Activated gamma-delta T cell treated with Interleukin-2 at 50 U/mL for 16 hours (primary cell): ENCODE data around the gene SLC26A9.

Experiments used
- DNase-seq: peaks from one replicate; pipeline ENCODE4 v3.0.0-alpha.2; 2020

SLC26A9 gene

DNA sequence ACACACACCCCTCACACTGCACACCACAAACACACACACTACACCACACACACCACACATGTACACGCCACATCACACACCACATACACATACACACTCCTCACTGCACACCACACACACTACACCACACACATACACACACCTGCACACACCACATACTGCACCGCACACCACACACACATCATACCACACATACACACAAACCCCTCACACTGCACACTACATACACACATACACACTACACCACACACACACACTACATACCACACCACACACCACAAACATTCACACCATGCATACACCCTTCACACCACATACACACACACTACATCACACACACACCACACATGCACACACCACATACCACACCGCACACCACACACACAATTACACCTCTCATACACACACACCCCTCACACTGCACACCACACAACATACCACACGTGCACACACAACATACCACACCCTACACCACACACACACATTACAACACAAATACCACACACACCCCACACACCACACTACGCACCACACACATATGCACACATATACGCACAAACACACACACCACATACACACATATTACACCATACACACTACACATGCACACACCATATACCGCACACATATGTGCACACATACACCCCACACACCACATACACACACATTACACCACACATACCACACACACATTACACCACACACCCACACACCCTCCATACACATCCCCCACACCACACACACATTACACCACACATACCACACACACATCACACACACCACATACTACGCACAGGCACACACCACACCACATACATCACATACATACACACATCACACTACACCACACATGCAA is 30.3 kb upstream of the SLC26A9 start:
- DNase-seq: no peak

DNA sequence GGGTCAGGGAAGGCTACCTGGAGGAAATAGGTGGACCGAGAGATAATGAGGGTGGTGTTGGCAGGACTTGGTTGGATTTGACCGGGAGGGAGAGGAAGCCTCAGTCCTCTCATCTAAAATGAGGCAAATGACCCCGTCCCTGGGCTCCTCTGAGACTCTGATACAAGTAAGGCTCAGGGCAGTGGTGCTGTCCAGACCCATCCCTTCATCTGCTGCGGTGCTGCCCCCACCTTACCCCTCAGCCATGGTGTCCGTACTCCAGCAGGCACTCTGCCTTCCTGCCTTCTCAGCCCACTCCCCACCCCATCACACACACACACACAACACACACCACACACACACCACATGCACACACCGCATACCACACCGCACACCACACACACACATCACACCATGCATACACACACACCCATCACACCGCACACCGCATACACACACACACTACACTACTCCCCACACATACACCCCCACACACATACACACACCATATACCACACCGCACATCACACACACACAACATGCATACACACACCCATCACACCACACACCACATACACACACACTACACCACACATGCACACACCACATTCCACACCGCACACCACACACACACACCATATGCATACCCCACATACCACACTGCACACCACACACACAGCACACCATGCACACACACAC is 29.4 kb upstream of the SLC26A9 start:
- no peak for DNase-seq

DNA sequence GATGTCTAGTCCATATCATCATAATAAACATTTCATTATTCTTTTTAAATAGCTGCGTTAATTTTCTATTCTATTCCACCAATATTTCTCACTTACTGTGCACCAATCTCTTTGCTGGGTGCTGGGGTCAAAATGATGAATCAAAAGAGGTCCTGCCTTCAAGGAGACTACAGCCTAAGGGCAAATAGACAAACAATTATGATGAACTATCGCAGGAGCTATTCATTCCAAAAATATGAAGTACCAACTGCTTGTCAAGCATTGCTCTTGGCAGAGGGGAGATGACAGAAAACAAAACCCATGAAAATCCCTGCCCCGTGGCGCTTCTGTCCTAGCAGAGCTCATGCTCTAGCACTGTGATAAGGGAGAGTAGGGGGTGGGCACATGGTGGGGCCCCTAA is 28.8 kb upstream of the SLC26A9 start:
- DNase-seq: no peak

DNA sequence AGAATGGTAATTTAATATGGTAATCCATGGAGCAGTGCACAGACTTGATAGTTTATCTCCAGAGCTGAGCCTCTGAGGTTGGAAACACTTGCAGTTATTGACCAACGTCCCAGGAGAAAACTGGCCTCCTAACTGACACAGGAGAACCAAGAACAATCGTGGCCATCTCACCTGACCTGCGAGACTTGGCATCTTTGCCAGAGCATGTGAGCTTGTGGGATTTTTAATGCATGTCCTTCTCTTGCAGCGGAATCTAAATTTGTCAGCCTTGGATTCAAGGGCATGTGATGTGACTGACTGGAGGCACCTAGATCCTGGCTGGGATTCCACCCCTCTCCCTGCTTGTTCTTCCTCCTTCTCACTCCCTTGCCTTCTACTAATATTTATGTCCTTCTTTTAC is 27.8 kb upstream of the SLC26A9 start:
- no peak for DNase-seq

DNA sequence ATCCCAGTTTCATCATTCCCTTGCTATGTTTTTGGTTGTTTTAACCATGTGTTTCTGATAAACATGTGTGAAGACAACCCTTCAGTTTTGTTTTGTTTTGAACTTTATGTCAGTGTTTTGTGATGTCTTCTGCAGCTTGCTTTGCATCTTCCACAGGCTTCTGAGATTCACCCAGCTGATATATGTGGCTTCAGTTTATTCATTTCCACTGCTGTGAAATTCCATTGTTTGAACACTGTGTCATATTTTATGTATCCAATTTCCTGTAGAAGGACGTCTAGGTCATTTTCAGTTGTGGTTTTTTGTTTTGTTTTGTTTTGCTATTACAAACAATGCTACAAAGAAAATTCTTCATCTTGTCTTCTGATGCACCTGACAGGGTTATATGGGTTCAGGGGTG is 27.2 kb upstream of the SLC26A9 start:
- no peak for DNase-seq

DNA sequence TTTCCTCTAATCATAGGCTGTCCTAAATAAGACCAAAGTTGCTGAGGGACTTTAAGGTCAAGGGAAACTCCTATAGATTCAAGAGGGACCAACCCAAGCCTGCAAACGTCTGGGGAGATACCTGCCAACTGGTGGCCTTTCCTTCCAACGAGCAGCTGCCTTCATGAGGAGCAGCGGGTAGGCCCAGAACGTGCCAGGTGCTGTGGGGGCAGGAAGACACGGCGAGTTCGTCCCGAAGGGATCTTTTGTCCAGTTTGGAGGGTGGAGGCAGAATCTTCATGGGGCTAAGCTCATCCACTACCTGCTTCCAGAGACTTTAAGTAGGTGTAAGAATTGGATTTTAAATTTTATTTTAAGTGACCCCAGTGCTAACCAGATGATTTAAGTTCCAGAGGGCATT is 26.0 kb upstream of the SLC26A9 start:
- no peak for DNase-seq

DNA sequence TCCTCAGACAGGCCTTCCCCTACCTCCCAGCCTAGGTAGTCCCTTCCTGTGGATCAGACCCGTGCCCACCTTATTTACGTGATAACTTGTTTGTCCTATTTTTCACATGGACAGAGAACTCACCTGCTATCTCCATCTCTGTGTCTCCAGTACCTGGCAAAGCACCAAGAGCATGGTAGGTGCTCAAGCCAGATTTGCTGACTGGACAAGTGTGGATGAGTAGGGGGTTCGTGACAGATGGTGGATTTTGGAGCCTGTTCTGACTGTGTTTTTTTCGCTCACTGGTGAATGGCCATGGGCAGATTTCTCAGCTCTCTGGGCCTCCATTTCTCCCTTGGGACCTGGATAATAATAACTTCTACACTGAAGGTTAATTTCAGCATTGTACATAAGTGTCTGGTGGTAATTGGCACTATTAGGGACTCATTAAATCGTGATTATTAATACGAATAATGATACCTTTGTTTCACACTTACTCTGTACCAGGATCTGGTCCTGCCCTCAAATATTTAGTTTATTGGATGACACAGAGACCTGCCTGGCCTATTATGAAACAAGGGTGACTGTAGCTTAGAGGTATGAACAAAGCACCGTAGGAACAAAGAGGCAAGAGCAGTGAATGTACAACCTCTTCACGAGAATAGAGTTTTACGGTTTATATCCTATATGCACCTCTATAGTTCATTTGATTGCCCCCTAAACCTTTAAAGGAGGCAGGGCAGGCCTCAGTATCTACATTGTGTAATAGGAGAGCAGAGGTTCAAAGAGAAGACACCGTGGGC is 24.5 kb upstream of the SLC26A9 start:
- no peak for DNase-seq

DNA sequence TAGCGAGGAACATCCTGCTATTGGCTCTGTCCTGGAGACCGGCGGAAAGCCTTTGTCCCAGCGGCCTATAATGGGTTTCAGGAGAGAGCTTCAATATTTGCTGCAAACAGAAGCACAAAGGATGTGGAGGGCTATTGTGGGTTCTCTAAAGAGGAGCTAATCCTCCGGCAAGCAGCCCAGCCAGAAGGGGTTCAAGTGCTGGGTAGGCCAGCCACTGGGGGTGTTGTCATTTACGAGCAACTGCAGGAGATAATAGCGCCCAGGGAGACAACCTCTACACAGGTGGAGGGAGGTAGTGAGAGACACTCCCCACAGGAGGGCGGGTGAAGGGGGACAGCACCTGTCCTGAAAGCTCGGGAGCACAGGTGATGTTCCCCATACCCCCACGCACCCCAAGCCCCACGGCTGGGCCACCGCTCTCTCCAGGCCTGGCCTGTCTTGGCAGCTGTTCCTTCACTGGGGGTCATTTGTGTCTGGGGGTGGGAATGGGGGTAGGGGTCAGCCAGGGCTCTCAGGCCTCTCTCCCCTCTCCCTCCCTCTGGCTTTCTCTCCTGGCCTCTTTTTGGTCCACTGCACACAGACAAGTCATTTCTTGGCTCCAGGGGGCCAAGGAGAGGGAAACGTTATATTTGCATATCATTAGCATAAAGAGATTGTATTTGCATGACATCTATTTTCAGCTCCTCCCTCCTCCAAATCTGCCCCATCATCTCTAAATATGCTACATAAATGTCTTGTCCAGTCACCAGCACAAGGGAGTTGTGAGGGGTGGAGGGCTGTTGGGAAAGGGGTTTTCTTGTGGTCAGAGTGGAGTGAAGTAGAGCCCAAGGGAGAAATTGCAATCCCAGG is 22.0 kb upstream of the SLC26A9 start:
- no peak for DNase-seq

DNA sequence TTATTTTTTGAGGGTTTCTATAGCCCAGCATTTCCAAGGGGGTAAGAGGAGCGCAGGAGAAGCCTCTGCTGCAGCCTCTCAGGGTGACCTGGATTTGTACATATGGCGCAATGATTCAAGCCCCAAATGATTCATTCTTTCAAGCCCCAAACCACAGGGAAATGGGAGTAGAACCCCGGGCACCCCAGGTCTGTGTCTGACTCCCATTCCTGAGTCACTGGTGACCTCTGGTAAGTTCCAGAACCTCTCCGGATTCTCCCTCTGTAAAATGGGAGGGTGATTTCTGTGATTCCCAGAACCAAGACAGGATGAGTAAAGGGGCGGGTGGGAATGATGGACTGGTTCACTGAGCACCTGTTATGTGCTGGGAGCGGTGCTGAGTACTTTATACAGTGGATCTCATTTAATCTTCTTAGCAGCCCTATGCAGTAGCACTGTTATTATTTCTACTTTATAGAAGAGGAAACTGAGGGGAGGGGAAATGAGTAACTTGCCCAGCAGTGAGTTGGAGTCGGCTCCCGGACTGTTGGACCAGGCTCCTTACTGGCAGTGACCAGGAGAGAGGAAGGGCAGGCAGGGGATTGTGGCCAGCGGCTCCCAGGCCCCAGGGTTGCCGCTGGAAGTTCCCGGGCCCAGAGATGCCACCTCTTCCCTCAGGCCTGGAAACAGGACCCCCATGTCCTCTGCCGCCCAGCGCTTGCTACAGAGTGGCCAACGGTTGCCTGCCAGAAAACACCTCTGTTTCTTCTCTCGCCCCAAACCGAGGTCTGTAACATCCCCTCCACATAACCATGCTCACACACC is 20.3 kb upstream of the SLC26A9 start:
- DNase-seq: no peak

DNA sequence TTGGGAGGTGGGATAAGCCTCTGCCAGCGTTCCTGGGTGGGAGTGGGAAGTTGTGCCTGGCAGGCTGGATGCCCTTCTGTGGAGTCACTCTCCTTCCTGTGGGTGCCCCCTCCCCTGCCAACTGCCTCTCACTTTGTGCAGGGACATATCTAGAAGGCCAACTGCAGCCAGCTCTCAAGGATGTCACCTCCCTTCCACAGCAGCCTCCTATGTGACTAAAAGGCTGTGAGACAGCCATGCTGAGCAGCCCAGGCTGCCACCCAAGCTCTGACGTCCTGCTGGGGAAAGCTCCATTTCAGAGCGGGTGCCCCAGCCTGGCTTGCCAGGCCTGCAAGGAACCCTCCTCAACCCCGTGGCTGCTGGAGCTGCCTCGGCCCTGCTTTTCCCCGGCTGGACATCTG is 19.6 kb upstream of the SLC26A9 start:
- no peak for DNase-seq

DNA sequence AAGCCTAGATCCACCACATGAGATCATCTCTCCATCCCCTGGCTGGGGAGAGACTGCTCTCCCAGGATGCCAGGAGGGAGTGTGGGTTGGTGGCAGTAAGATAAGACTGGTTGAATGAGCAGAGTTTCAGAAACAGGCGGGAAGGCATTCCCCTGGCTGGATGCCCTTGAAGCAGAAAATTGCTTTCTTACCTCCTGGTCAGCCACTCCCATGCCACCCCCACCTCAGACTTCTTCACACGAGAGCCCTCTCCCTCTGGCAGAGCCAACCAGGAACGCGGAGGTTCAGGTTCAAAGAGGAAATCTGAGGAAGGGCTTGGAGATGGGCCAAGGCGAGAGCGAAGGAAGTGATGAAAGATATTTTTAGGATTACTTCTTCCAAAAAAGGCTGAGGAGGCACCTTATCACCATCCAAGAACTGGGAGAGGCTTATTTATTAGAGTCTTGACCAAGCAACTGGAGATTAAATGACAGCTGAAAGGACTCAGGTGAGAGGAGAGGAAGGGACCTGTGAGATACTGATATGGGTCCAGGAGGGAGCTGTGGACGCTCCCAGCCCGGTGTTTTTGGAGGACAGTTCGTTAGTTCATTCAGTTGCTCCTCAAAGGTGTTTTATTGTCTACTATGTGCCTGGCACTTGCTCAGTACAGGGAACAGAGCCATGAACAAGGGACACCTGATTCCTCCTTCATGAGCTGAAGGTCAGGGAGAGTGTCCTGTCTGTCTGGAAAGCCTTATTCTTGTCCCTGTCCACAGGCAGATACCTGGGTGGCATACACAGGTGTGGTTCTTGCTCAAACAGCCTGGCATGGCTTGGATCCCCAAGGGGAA is 18.9 kb upstream of the SLC26A9 start:
- DNase-seq: no peak

DNA sequence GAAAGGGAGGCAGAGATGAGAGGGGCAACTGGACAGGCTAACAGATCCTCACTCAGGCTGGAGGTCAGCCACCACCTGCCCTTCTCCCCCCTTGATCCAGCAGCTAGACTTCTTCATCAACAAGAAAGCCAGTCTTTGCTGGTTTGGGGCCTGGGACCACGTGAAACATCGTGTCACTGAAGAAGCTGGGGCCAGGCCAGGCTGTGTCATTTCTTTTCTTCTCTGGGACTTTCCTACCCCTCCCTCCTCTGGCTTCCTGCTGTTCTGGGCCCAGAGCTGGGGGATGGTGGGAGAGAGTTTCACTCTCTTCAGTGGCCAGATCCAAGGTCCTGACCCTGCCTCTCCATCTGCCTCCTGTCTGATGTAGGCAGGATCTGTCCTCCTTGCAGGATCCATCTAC is 18.1 kb upstream of the SLC26A9 start:
- DNase-seq: no peak

DNA sequence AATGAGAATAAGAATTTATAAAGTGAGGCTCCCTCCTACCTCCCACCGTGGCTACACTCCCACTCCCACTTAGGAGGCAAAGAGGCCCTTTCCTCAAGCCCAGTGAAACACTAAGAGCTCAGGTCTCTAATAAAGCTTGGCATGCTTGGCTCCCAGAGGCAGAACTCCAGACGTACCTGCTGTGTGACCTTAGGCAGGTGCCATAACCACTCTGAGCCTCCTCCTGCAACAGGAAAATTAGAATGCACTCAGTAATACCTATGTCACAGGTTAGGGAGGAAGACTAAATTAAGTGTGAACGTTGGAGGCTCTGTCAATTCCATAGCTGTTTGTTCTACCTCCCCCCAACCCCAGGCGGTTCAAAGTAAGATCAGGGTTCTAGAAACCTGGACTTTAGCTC is 16.5 kb upstream of the SLC26A9 start:
- no peak for DNase-seq

DNA sequence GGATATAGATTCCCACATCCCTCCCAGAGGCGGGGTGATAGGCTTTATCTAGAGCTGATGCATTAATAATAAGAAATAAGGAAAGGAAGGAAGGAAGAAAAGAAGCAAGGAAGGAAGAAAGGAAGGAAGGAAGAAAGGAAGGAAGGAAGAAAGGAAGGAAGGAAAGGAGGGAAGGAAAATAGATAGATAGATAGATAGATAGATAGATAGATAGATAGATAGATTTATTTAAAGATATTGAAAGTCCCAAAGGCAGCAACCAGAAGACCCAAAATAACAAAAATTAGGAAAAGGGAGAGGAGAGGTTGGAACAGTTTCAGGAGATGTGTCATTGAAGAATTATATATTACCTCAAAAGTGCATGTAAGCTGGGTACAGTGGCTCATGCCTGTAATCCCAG is 12.2 kb upstream of the SLC26A9 start:
- DNase-seq: no peak

DNA sequence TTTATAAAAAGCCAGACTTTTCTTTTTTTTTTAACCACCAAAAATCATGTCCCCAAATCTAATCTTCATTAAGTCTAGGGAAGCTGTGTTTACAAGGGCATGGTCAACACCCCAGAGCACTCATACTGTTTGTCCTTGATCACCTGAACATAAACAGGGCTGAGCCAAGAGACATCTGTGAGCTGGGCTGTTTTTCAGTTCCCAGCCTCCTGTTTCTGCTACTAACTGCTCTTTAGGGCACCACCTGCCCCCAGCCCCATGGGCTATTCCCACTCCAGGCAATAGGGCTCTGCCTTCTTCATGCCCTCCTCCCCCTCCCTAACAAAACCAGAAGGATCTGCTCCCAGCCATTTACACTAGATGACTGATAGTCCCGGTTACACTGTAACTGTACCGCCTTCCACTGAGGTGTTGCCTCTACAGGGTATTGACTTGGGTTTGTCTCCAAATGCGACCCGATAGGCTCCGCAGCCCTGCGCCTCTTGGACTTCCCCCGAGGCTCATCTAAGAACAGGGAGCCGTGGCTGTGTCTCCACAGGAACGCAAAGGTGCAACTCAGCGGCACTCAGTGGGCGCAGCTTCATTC is 11.7 kb upstream of the SLC26A9 start:
- DNase-seq: no peak

DNA sequence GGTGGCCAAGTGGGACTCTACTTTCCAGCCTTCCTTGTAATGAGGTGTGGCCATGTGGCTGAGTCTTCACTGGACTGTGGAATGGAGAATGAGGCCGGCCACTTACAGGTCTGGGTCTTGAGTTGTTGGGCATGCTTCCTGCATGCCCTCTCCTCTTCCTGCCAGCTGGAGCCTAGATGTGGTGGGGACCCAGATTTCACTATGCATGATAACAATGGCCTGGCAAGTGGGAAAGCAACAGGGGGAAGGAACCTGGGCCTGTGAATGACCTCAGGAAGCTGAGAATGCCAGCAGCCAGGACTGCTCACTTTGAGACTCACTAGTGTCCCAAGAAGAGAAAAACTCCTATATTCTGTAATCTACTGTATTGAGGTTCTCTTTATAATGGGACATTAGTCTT is 8.5 kb upstream of the SLC26A9 start:
- DNase-seq: no peak

DNA sequence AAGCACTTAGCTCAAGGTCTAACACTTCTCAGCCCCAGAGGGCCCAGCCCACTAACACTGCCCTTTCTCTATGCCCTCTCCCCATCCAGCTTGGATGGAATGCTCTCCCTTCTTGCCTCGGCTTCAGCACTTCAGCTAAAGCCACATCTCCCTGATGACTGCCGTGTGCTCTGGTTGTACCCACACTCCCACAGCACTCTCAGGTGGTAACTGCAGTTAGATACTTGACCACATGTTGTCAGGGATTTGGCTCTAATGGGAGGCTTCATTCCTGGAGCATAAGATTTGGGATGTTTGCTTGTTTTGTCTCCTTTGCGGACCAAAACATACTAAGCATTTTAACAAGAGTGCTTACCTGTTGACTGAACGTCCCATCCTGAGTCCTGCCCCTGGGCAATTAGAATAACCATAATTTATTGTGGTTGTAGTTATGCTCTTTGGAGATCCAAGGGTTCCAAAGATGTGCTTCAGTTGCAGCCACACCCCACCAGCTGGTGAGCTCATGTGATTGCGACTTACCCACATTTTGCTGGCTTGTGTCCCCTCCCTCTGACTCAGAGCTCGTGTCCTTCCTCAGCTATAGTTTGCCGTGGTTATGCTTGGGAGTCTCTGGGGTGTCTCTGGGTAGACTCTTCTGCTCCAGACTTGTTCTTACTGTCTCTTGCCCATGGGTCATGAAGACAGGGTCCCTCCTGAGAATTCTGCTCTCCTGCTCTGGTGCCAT is 7.7 kb upstream of the SLC26A9 start:
- no peak for DNase-seq

DNA sequence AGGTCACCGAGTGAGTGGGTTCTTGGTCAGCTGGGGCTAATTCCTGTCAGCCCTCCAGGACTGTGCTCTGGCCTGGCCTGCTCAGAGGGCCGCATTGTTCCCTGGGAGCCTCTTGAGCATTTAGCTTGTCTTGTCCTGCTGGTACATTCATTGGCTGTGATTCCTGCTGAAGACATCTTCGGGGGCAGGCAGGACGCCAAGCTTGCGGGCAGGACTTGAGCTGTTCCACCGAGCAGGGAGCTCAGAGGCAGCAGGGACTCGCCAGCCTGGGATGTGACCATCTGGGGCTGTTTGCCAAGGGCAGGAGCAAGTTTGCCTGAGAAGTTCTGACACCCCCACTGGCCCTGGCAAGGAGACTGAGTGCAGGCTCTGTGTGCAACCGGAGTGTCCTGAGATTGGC is 7.0 kb upstream of the SLC26A9 start:
- no peak for DNase-seq

DNA sequence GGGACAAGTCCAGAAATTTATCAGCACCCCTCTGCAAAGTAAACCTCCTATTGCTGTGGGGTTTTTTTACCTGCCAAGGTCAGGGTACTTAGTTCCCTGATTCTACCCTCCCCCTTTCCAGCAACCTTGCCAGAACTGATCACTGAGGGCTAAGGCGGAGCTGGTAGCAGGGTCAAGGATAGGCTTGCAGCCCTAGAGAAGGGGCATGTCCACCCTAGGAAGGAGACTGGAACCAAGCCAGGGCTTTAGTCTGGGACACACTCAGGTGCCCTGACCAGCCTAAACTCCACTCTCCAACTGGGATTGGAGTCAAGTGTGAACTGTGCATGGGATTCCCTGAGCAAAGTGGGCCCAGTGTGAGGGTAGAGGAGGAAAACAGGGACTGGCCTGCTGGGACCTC is 6.5 kb upstream of the SLC26A9 start:
- DNase-seq: no peak

DNA sequence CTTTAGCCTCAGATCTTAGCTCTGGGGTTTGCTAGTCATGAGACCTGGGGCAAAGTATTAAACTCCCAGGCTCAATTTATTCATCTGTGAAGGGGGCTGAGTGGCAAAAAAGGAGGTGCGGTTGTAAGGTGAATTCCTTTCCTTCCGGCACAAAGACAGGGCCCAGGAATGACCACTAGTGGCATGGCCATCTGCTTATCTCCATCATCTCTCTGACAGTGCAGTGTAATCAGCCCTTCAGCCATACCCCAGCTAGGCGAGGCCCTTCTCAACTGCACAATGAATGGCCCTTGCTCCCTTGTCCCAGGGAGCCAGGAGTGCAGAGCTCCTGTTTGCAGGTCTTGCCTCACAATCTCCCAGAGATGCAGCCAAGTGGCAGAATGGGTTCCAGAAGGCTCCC is 5.6 kb upstream of the SLC26A9 start:
- no peak for DNase-seq
